ENCODE data around the gene C1orf35.

C1orf35 gene

GRCh38 chr1:228102791-228103620 lies at the start of gene C1orf35:
Gene C1orf35 (minus strand): TSS chr1:228103325. CDS start chr1:228103227, 98 bp downstream.
- peak; percentile 85 for DNase-seq (ENCODE audit: low read depth)

GRCh38 chr1:228152918-228153258 lies 49.8 kb upstream of the C1orf35 start:
- no peak for DNase-seq (ENCODE audit: low read depth)

GRCh38 chr1:228152097-228152917 lies 49.2 kb upstream of the C1orf35 start:
- DNase-seq (ENCODE audit: low read depth) = no peak

GRCh38 chr1:228151180-228151925 lies 48.2 kb upstream of the C1orf35 start:
- no peak for DNase-seq (ENCODE audit: low read depth)

- no peak for DNase-seq (ENCODE audit: low read depth)
Measured at GRCh38 chr1:228150461-228151179, 47.5 kb upstream of the C1orf35 start.

GRCh38 chr1:228150120-228150460 lies 47.0 kb upstream of the C1orf35 start:
- DNase-seq (ENCODE audit: low read depth) = no peak

GRCh38 chr1:228149406-228150119 lies 46.4 kb upstream of the C1orf35 start, which contains the start of gene GJC2:
Gene GJC2 (plus strand): TSS chr1:228149930. CDS start chr1:228157759, 7,829 bp downstream.
- DNase-seq (ENCODE audit: low read depth) = no peak

- DNase-seq (ENCODE audit: low read depth) = no peak
Measured at GRCh38 chr1:228148935-228149405, 45.8 kb upstream of the C1orf35 start.

GRCh38 chr1:228148196-228148861 lies 45.2 kb upstream of the C1orf35 start:
- no peak for DNase-seq (ENCODE audit: low read depth)

- no peak for DNase-seq (ENCODE audit: low read depth)
Measured at GRCh38 chr1:228147768-228148167, 44.6 kb upstream of the C1orf35 start.

- no peak for DNase-seq (ENCODE audit: low read depth)
Measured at GRCh38 chr1:228147151-228147693, 44.1 kb upstream of the C1orf35 start.

- DNase-seq (ENCODE audit: low read depth) = no peak
Measured at GRCh38 chr1:228146417-228147150, 43.5 kb upstream of the C1orf35 start.

GRCh38 chr1:228145463-228146416 lies 42.6 kb upstream of the C1orf35 start:
- no peak for DNase-seq (ENCODE audit: low read depth)

GRCh38 chr1:228144993-228145343 lies 41.8 kb upstream of the C1orf35 start:
- no peak for DNase-seq (ENCODE audit: low read depth)

GRCh38 chr1:228144193-228144992 lies 41.3 kb upstream of the C1orf35 start:
- no peak for DNase-seq (ENCODE audit: low read depth)

- DNase-seq (ENCODE audit: low read depth) = no peak
Measured at GRCh38 chr1:228143480-228144192, 40.5 kb upstream of the C1orf35 start.

- DNase-seq (ENCODE audit: low read depth) = no peak
Measured at GRCh38 chr1:228142701-228143136, 39.6 kb upstream of the C1orf35 start.
